Measurements from ENCODE around the gene PROSER2. TPM values are rescaled to one million over a fixed set of nuclear protein-coding genes. Genes with fewer than 3 reads are reported as not detected.
A peak's percentile ranks its signal among the peaks of the same experiment; 100 is the strongest.

The PROSER2 gene, protein sequence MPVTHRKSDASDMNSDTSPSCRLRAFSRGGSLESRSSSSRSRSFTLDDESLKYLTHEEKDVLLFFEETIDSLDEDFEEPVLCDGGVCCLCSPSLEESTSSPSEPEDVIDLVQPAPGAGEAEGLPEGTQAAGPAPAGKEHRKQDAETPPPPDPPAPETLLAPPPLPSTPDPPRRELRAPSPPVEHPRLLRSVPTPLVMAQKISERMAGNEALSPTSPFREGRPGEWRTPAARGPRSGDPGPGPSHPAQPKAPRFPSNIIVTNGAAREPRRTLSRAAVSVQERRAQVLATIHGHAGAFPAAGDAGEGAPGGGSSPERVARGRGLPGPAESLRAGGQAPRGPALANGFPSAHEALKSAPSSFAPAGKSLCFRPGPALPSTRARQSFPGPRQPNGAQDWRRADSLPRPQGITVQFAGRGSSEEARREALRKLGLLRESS
- total RNA-seq = 10 to 100 TPM; 24.7 to 39.9 TPM

- H3K27ac ChIP-seq = peak within 1 kb of the TSS; percentile 92 to 93
- H3K4me3 ChIP-seq = peak within 1 kb of the TSS; percentile 96
- TF ChIP-seq POLR2A (IDR thresholded peaks at IDR 0.05) (peak; percentile 91), CTCF (IDR thresholded peaks at IDR 0.05) (peak in 2 of 4 experiments; percentile 27 to 43), POLR2AphosphoS5 (IDR thresholded peaks at IDR 0.05) (no peak)
- no peaks in the 10 kb centered on the region for H3K36me3 ChIP-seq
- H3K27me3 ChIP-seq (replicated peaks; ENCODE audit: insufficient read depth) = no peaks in the 10 kb centered on the region
- H3K4me1 ChIP-seq (replicated peaks) = no peaks in the 10 kb centered on the region
- intact Hi-C loops (cut with DNase I) = no loop called here
- peak; percentile 64 for DNase-seq (ENCODE audit: low spot score)
- 2% methylated on average over 90 of the region's 114 CpGs for WGBS
- no peaks in the 10 kb centered on the region for H3K9me3 ChIP-seq
Observed at GRCh38 chr10:11823122-11823988, at the start of gene PROSER2. Gene PROSER2 (plus strand): TSS chr10:11823356. CDS start chr10:11852078, 28,722 bp downstream.

- TF ChIP-seq POLR2AphosphoS5 (IDR thresholded peaks at IDR 0.05) = no peak
- TF ChIP-seq POLR2A (IDR thresholded peaks at IDR 0.05) = no peak
- no peak for TF ChIP-seq CTCF (IDR thresholded peaks at IDR 0.05)
- Histone ChIP-seq H3K27ac (no peak overlapping the region), H3K4me1 (replicated peaks) (no peaks in the 10 kb centered on the region), H3K36me3 (no peaks in the 10 kb centered on the region), H3K4me3 (no peak overlapping the region), H3K27me3 (replicated peaks; ENCODE audit: insufficient read depth) (no peaks in the 10 kb centered on the region), H3K9me3 (no peaks in the 10 kb centered on the region)
- 48% methylated on average over 14 of the region's 14 CpGs for WGBS
- no peak for DNase-seq (ENCODE audit: low spot score)
- intact Hi-C loops (cut with DNase I) = no loop called here
Observed at GRCh38 chr10:11773761-11774441, 49.3 kb upstream of the PROSER2 start.

DNA sequence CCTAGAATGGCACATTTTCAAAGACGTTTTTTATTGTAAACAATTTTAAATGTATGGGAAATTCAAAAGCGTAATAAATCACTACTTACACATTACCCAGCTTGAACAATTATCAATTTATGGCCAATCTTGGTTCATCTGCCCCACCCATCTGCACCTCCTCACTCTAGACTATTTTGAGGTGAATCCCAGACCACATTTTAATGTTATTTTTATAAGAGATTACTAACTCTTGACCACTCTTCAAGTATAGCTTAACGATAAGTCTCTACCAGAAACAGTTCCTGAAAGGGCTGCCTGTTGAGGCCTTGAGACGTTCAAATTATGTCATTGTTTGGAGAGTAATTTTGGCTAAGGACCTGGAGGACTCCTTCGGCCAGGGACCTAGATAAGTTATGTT, 47.7 kb upstream of the PROSER2 start:
- Histone ChIP-seq H3K27ac (no peak overlapping the region), H3K27me3 (replicated peaks; ENCODE audit: insufficient read depth) (no peaks in the 10 kb centered on the region), H3K4me3 (no peak overlapping the region), H3K36me3 (no peaks in the 10 kb centered on the region), H3K9me3 (no peaks in the 10 kb centered on the region), H3K4me1 (replicated peaks) (no peaks in the 10 kb centered on the region)
- WGBS = 63% methylated on average over 5 of the region's 5 CpGs
- intact Hi-C loops (cut with DNase I) = no loop called here
- DNase-seq (ENCODE audit: low spot score) = no peak
- TF ChIP-seq POLR2A (IDR thresholded peaks at IDR 0.05) (no peak), CTCF (IDR thresholded peaks at IDR 0.05) (no peak), POLR2AphosphoS5 (IDR thresholded peaks at IDR 0.05) (no peak)

- Histone ChIP-seq H3K27ac (no peak overlapping the region), H3K4me3 (no peak overlapping the region), H3K4me1 (replicated peaks) (no peaks in the 10 kb centered on the region), H3K36me3 (no peaks in the 10 kb centered on the region), H3K27me3 (replicated peaks; ENCODE audit: insufficient read depth) (no peaks in the 10 kb centered on the region), H3K9me3 (no peaks in the 10 kb centered on the region)
- intact Hi-C loops (cut with DNase I) = no loop called here
- TF ChIP-seq POLR2A (IDR thresholded peaks at IDR 0.05) (no peak), CTCF (IDR thresholded peaks at IDR 0.05) (no peak), POLR2AphosphoS5 (IDR thresholded peaks at IDR 0.05) (no peak)
- no peak for DNase-seq (ENCODE audit: low spot score)
- WGBS = 55% methylated on average over 3 of the region's 3 CpGs
Observed at GRCh38 chr10:11776080-11776479, 47.1 kb upstream of the PROSER2 start.
